Skin of body (tissue), 2 donors: ENCODE data around the gene ELMO2. TPM values are rescaled to one million over a fixed set of nuclear protein-coding genes. Genes with fewer than 3 reads are reported as not detected.

ENCODE experiments used
- DNase-seq: peaks from one replicate; lab custom pipeline; 2025; lab: John Stamatoyannopoulos, UW
- total RNA-seq: library from RNA; depleted of rRNA; stranded (reverse); fragments of >200 nt; gene quantifications from one replicate; pipeline ENCODE4 v1.2.3, GENCODE V29; 2014

Gene ELMO2
- total RNA-seq, 1 donor from 2014 or later: 33.5 TPM

GRCh38 chr20:46334303-46334904 lies 72.0 kb downstream of the ELMO2 start:
- no peak for DNase-seq

- no peak for DNase-seq
These were observed 73.0 kb downstream of the ELMO2 start for GRCh38 chr20:46333161-46333991.

- DNase-seq: no peak
These were observed 73.8 kb downstream of the ELMO2 start for GRCh38 chr20:46332373-46333160.

GRCh38 chr20:46331611-46332361 lies 74.6 kb downstream of the ELMO2 start:
- no peak for DNase-seq

- DNase-seq: no peak
These were observed 75.5 kb downstream of the ELMO2 start for GRCh38 chr20:46330831-46331371.

GRCh38 chr20:46330072-46330763 lies 76.2 kb downstream of the ELMO2 start:
- DNase-seq: no peak

- no peak for DNase-seq
These were observed 78.1 kb downstream of the ELMO2 start for GRCh38 chr20:46328200-46328882.

- no peak for DNase-seq
These were observed 78.9 kb downstream of the ELMO2 start for GRCh38 chr20:46327557-46327956.

GRCh38 chr20:46325789-46326188 lies 80.6 kb downstream of the ELMO2 start:
- no peak for DNase-seq

GRCh38 chr20:46324960-46325703 lies 81.3 kb downstream of the ELMO2 start:
- no peak for DNase-seq

- DNase-seq: no peak
These were observed 82.0 kb downstream of the ELMO2 start for GRCh38 chr20:46324379-46324778.

GRCh38 chr20:46323557-46323956 lies 82.9 kb downstream of the ELMO2 start:
- DNase-seq: no peak

GRCh38 chr20:46322641-46323040 lies 83.8 kb downstream of the ELMO2 start:
- no peak for DNase-seq

- no peak for DNase-seq
These were observed 88.7 kb downstream of the ELMO2 start for GRCh38 chr20:46317685-46318177.

- no peak for DNase-seq
These were observed 89.3 kb downstream of the ELMO2 start for GRCh38 chr20:46316984-46317684.
